MM.1S (cell line): Measurements from ENCODE around the gene PRRT1.

ENCODE experiments used
- DNase-seq: peaks from one replicate; pipeline ENCODE4 v3.0.0-alpha.2; 2015
- H2AFZ ChIP-seq: fragments of 300-600 bp; sonication (generic); 2 replicates; pipeline ENCODE4 v1.6.0; 2016; ENCODE audit warnings: antibody characterized with exemption, low read length
- H3F3A ChIP-seq: fragments of 300-600 bp; sonication (generic); 2 replicates; pipeline ENCODE4 v1.6.1; 2016; ENCODE audit warnings: mild to moderate bottlenecking, antibody characterized with exemption, low read length, moderate library complexity, mixed read lengths; ENCODE audit not compliant: insufficient read depth
- H3K27ac ChIP-seq: fragments of 300-600 bp; sonication (generic); 2 replicates; pipeline ENCODE4 v1.5.1; 2016; ENCODE audit warnings: mild to moderate bottlenecking, low read length
- H3K27me3 ChIP-seq: fragments of 300-600 bp; sonication (generic); replicated peaks from 2 replicates; pipeline ENCODE4 v1.6.0; 2016; ENCODE audit warnings: low read length; ENCODE audit not compliant: insufficient read depth
- H3K36me3 ChIP-seq: fragments of 300-600 bp; sonication (generic); replicated peaks from 2 replicates; pipeline ENCODE4 v1.6.1; 2016; ENCODE audit warnings: mild to moderate bottlenecking, low read length, mixed read lengths; ENCODE audit not compliant: insufficient read depth
- H3K4me1 ChIP-seq: fragments of 300-600 bp; sonication (generic); 2 replicates; pipeline ENCODE4 v1.6.1; 2016; ENCODE audit warnings: low read length, mixed read lengths
- H3K4me2 ChIP-seq: fragments of 300-600 bp; sonication (generic); 2 replicates; pipeline ENCODE4 v1.6.0; 2016; ENCODE audit warnings: low read depth, low read length
- H3K4me3 ChIP-seq: fragments of 300-600 bp; sonication (generic); 2 replicates; pipeline ENCODE4 v1.5.1; 2016; ENCODE audit warnings: low read length, mixed read lengths
- H3K79me2 ChIP-seq: fragments of 300-600 bp; sonication (generic); 2 replicates; pipeline ENCODE4 v1.6.1; 2016; ENCODE audit warnings: mixed run types, low read length, mixed read lengths
- H3K9ac ChIP-seq: fragments of 300-600 bp; sonication (generic); 2 replicates; pipeline ENCODE4 v1.6.1; 2016; ENCODE audit warnings: low read length, mixed read lengths
- H3K9me2 ChIP-seq: fragments of 300-600 bp; sonication (generic); replicated peaks from 2 replicates; pipeline ENCODE4 v1.6.1; 2016; ENCODE audit warnings: mild to moderate bottlenecking, low read length, mixed read lengths; ENCODE audit not compliant: insufficient read depth
- H3K9me3 ChIP-seq: fragments of 300-600 bp; sonication (generic); replicated peaks from 2 replicates; pipeline ENCODE4 v1.6.1; 2016; ENCODE audit warnings: mild to moderate bottlenecking, low read length, mixed read lengths; ENCODE audit not compliant: insufficient read depth
- H4K20me1 ChIP-seq: fragments of 300-600 bp; sonication (generic); 2 replicates; pipeline ENCODE4 v1.6.1; 2016; ENCODE audit warnings: mild to moderate bottlenecking, low read length, moderate library complexity, mixed read lengths; ENCODE audit not compliant: insufficient read depth
- CTCF ChIP-seq: fragments of 300-600 bp; sonication (generic); IDR thresholded peaks from 2 replicates; pipeline ENCODE4 v1.5.1; 2016; ENCODE audit warnings: antibody characterized with exemption, low read length, mixed read lengths
- EZH2 ChIP-seq: fragments of 300-600 bp; sonication (generic); optimal IDR thresholded peaks from 2 replicates; pipeline ENCODE3; 2017; ENCODE audit warnings: low read depth, mild to moderate bottlenecking, antibody characterized with exemption, low read length, mixed read lengths
- EZH2phosphoT487 ChIP-seq: fragments of 300-600 bp; sonication (generic); IDR thresholded peaks from 2 replicates; pipeline ENCODE4 v1.6.1; 2018; ENCODE audit warnings: antibody characterized with exemption, low read length

PRRT1 gene

GRCh38 chr6:32112431-32112980, 39.2 kb downstream of the PRRT1 start:
- no peaks in the 10 kb centered on the region for H4K20me1 ChIP-seq
- H3K36me3 ChIP-seq, result no peaks in the 10 kb centered on the region
- no peaks in the 10 kb centered on the region for H3K9me2 ChIP-seq
- peaks cover 21% of the 10 kb centered on the region for H3K27me3 ChIP-seq
- no peak for DNase-seq
- no peak overlapping the region for H3K27ac ChIP-seq
- H3K79me2 ChIP-seq, result no peaks in the 10 kb centered on the region
- H3F3A ChIP-seq, result no peaks in the 10 kb centered on the region
- no peak overlapping the region for H3K4me3 ChIP-seq
- H3K9me3 ChIP-seq, result no peaks in the 10 kb centered on the region
- TF ChIP-seq EZH2phosphoT487, result no peak
- TF ChIP-seq EZH2, result no peak
- no peak for TF ChIP-seq CTCF
- no peaks in the 10 kb centered on the region for H3K4me1 ChIP-seq
- H2AFZ ChIP-seq, result no peak overlapping the region
- no peak overlapping the region for H3K4me2 ChIP-seq
- no peak overlapping the region for H3K9ac ChIP-seq

DNA sequence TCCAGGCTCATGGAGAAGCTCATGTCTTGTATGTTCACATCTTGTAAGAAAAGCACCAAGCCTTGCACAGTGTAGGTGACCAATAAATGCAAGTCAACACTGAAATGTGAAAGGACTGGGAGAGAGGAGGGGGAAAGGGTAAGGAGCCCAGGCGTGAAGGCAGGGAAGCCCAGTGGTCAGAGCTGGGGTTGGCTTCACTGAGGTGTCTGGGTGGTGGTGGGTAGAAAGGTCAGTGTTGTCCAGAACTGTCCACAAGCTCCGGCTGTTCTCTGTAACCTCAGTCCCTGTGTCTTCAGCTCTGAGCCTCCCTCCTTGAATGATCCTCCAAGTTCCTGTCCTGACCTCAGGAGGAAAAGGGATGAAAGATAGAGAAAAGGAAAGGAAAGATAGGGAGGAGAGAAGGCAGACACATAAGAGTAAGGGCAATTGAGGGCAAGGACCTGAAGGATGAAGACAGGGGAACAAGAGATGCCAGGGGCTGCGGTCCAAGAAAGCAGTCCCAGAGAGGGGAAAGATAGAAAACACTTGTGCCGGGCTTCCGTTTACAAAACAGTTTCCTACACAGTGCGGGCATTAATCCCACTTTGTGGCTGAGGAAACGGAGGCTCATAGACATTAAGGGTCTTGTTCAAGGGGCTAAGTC, 40.2 kb downstream of the PRRT1 start:
- H3K9me2 ChIP-seq, result no peaks in the 10 kb centered on the region
- no peak overlapping the region for H3K4me3 ChIP-seq
- DNase-seq, result no peak
- TF ChIP-seq EZH2, result no peak
- no peak for TF ChIP-seq EZH2phosphoT487
- no peak for TF ChIP-seq CTCF
- no peak overlapping the region for H3K9ac ChIP-seq
- H2AFZ ChIP-seq, result no peak overlapping the region
- no peaks in the 10 kb centered on the region for H3K4me1 ChIP-seq
- no peaks in the 10 kb centered on the region for H3K36me3 ChIP-seq
- H3F3A ChIP-seq, result no peaks in the 10 kb centered on the region
- no peak overlapping the region for H3K27ac ChIP-seq
- no peaks in the 10 kb centered on the region for H3K79me2 ChIP-seq
- H3K9me3 ChIP-seq, result no peaks in the 10 kb centered on the region
- no peak overlapping the region for H3K4me2 ChIP-seq
- peaks cover 27% of the 10 kb centered on the region for H3K27me3 ChIP-seq
- H4K20me1 ChIP-seq, result no peaks in the 10 kb centered on the region

DNA sequence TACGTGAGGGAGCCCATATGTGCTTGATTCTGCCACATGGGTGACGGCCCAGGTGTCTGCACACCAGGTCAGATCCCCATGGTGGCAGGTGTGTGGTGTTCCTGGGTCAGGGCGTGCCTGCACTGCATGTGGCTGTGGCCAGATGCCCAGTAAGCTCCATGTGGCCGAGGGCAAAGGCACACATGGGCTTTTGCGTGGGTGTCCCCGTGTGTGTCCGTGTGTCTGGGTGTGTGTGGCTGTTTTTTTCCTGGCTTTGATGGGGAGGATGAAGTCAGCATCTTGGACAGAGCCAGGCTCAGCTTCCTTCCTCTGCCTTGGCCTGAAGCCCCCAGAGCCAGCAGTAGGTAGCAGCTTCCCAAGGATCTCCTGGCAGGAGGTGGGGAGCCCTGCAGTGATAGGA, 41.1 kb downstream of the PRRT1 start:
- no peak overlapping the region for H3K4me3 ChIP-seq
- no peaks in the 10 kb centered on the region for H3K9me3 ChIP-seq
- no peak overlapping the region for H3K4me2 ChIP-seq
- H3K4me1 ChIP-seq, result no peaks in the 10 kb centered on the region
- no peak overlapping the region for H3K9ac ChIP-seq
- H3K79me2 ChIP-seq, result no peaks in the 10 kb centered on the region
- no peak overlapping the region for H3K27ac ChIP-seq
- H3F3A ChIP-seq, result no peaks in the 10 kb centered on the region
- H3K36me3 ChIP-seq, result no peaks in the 10 kb centered on the region
- no peak overlapping the region for H2AFZ ChIP-seq
- no peaks in the 10 kb centered on the region for H4K20me1 ChIP-seq
- no peaks in the 10 kb centered on the region for H3K9me2 ChIP-seq
- DNase-seq, result no peak
- H3K27me3 ChIP-seq, result peaks cover 34% of the 10 kb centered on the region
- no peak for TF ChIP-seq EZH2
- no peak for TF ChIP-seq CTCF
- TF ChIP-seq EZH2phosphoT487, result no peak
